Erythroblast (primary cell): ENCODE data around the gene ESPN.
"Not testable (repeated sequence)": the region's sequence is repeated elsewhere in the genome, so short reads cannot be mapped to it uniquely, and the experiment has no call there.

ENCODE experiments used
- DNase-seq, 2 experiments: peaks; one replicate each; lab custom pipeline; 2025; lab: John Stamatoyannopoulos, UW
- GATA1 ChIP-seq: IDR thresholded peaks from 2 replicates; pipeline ENCODE4 v1.6.1; 2011; ENCODE audit warnings: low read depth, mild to moderate bottlenecking, control low read depth, low read length, moderate library complexity
- POLR2A ChIP-seq: IDR thresholded peaks from 2 replicates; pipeline ENCODE4 v1.6.1; 2011; ENCODE audit warnings: mild to moderate bottlenecking, low read length

The ESPN gene

GRCh38 chr1:6454856-6455751, 30.5 kb downstream of the ESPN start:
- DNase-seq: peak; percentile 38 to 44
- no peak for TF ChIP-seq POLR2A
- TF ChIP-seq GATA1: no peak

GRCh38 chr1:6455752-6456520, 31.4 kb downstream of the ESPN start:
- not testable (repeated sequence) for DNase-seq

GRCh38 chr1:6456800-6457466, 32.4 kb downstream of the ESPN start:
- TF ChIP-seq GATA1: no peak
- TF ChIP-seq POLR2A: no peak
- DNase-seq: no peak

GRCh38 chr1:6459850-6460265, 35.3 kb downstream of the ESPN start:
- TF ChIP-seq POLR2A (no peak), GATA1 (no peak)
- no peak for DNase-seq

GRCh38 chr1:6460301-6461050, 35.9 kb downstream of the ESPN start:
- TF ChIP-seq GATA1 (no peak), POLR2A (no peak)
- no peak for DNase-seq

GRCh38 chr1:6461051-6461530, 36.5 kb downstream of the ESPN start:
- TF ChIP-seq GATA1 (no peak), POLR2A (no peak)
- no peak for DNase-seq

- no peak for DNase-seq
- TF ChIP-seq POLR2A (no peak), GATA1 (no peak)
Observed at GRCh38 chr1:6461538-6462411, 37.2 kb downstream of the ESPN start.

- TF ChIP-seq POLR2A (no peak), GATA1 (no peak)
- peak in 1 of 2 experiments; percentile 24 for DNase-seq
Observed at GRCh38 chr1:6462412-6463119, 38.0 kb downstream of the ESPN start.

GRCh38 chr1:6463120-6463412, 38.5 kb downstream of the ESPN start:
- TF ChIP-seq POLR2A (no peak), GATA1 (no peak)
- no peak for DNase-seq

GRCh38 chr1:6464514-6464836, 39.9 kb downstream of the ESPN start:
- DNase-seq: peak in 1 of 2 experiments; percentile 22
- no peak for TF ChIP-seq GATA1
- TF ChIP-seq POLR2A: no peak

GRCh38 chr1:6464915-6465314, 40.3 kb downstream of the ESPN start:
- TF ChIP-seq POLR2A: no peak
- no peak for TF ChIP-seq GATA1
- DNase-seq: no peak

GRCh38 chr1:6465461-6466005, 41.0 kb downstream of the ESPN start:
- no peak for DNase-seq
- TF ChIP-seq GATA1 (no peak), POLR2A (no peak)
